K562 (cell line): Measurements from ENCODE around the gene PLA1A. TPM values are rescaled to one million over a fixed set of nuclear protein-coding genes. Genes with fewer than 3 reads are reported as not detected.
A peak's percentile ranks its signal among the peaks of the same experiment; 100 is the strongest.

Experiments
- ATAC-seq: fragments of 200-7000 bp; cut with Tn5 transposase; 3 replicates; pipeline ENCODE4 v1.9.1; 2020; ENCODE audit warnings: moderate library complexity
- BruUV-seq: library from RNA; stranded (reverse); fragments of 400-500 nt; replicated peaks from 2 replicates; lab custom pipeline; 2021; lab: Mats Ljungman, UMichigan
- CTCF ChIA-PET: fragments of 300-600 bp; formaldehyde crosslinking; extraction: SDS; loops from one replicate; lab custom pipeline; 2021; ENCODE audit warnings: low intra/inter-chr PET ratio; lab: Yijun Ruan, JAX
- POLR2A ChIA-PET: fragments of 300-600, 350-650 bp; sonication (Branson Sonifier 250); formaldehyde crosslinking; extraction: SDS; loops from one replicate; lab custom pipeline; 2021; ENCODE audit warnings: antibody characterized with exemption, inconsistent platforms; lab: Yijun Ruan, JAX
- DNase-seq, 4 experiments: peaks; one replicate each; pipeline versions ENCODE4 v3.0.0 to v3.0.0-alpha.2; 2011 to 2018; ENCODE audit warnings: low spot score in 3 of 4, mixed read lengths in 3 of 4; ENCODE audit errors: extremely low read depth in 1 of 4
- FAIRE-seq: peaks from 2 replicates; lab custom pipeline; 2011; peaks lifted over from hg19 to GRCh38; lab: Jason Lieb, UNC
- H2AFZ ChIP-seq: 2 replicates; pipeline ENCODE4 v1.6.0; 2011; ENCODE audit warnings: low read depth, low read length, control low read depth, inconsistent platforms
- H3K27ac ChIP-seq: fragments of 200-600 bp; 3 replicates; pipeline ENCODE4 v1.8.0; 2011; ENCODE audit warnings: low read depth, mild to moderate bottlenecking, control low read depth, inconsistent platforms, low read length, moderate library complexity, mixed read lengths; ENCODE audit errors: extremely low read depth
- H3K27me3 ChIP-seq, 2 experiments: fragments of 300-600 bp in 1 of 2; 2 replicates in 1 of 2; 3 replicates in 1 of 2; pipeline versions ENCODE4 v1.6.0 to v1.8.0; 2011; ENCODE audit warnings: inconsistent platforms in 2 of 2, low read length in 2 of 2, mild to moderate bottlenecking in 1 of 2, mixed read lengths in 1 of 2, moderate library complexity in 1 of 2; ENCODE audit not compliant: control insufficient read depth in 2 of 2, insufficient read depth in 2 of 2
- H3K36me3 ChIP-seq: fragments of 300-600 bp; 3 replicates; pipeline ENCODE4 v1.8.0; 2011; ENCODE audit warnings: mild to moderate bottlenecking, low read length, inconsistent platforms; ENCODE audit not compliant: control insufficient read depth, insufficient read depth
- H3K4me1 ChIP-seq, 2 experiments: fragments of 200-600 bp in 1 of 2; replicated peaks in 1 of 2; 2 replicates in 1 of 2; 3 replicates in 1 of 2; pipeline versions ENCODE4 v1.5.1 to v1.8.0; 2011; ENCODE audit warnings: inconsistent platforms in 2 of 2, low read length in 2 of 2, mild to moderate bottlenecking in 1 of 2, mixed read lengths in 1 of 2, moderate library complexity in 1 of 2; ENCODE audit not compliant: control insufficient read depth in 2 of 2, insufficient read depth in 2 of 2
- H3K4me2 ChIP-seq: 2 replicates; pipeline ENCODE4 v1.6.1; 2011; ENCODE audit warnings: low read length, control low read depth, inconsistent platforms, mixed read lengths; ENCODE audit not compliant: insufficient read depth
- H3K4me3 ChIP-seq: fragments of 200-600 bp; sonication (generic), shearing (Covaris generic); 2 replicates; pipeline ENCODE4 v1.5.1; 2016; ENCODE audit warnings: control low read depth, inconsistent platforms
- H3K79me2 ChIP-seq: fragments of 200-600 bp; 3 replicates; pipeline ENCODE4 v1.8.0; 2011; ENCODE audit warnings: low read length, inconsistent platforms; ENCODE audit not compliant: control insufficient read depth, insufficient read depth
- H3K9ac ChIP-seq, 2 experiments: 2 replicates each; pipeline versions ENCODE4 v1.6.0 to v1.6.1; 2011; ENCODE audit warnings: low read depth in 2 of 2, low read length in 2 of 2, control low read depth in 1 of 2, inconsistent platforms in 1 of 2, mild to moderate bottlenecking in 1 of 2, mixed read lengths in 1 of 2; ENCODE audit not compliant: insufficient read depth in 1 of 2
- H3K9me1 ChIP-seq: one replicate; pipeline ENCODE4 v1.6.0; 2011; ENCODE audit warnings: inconsistent platforms, mild to moderate bottlenecking, low read length, moderate library complexity; ENCODE audit not compliant: control insufficient read depth, insufficient read depth
- H3K9me3 ChIP-seq: replicated peaks from 2 replicates; pipeline ENCODE4 v1.5.1; 2011; ENCODE audit warnings: low read depth, low read length, inconsistent platforms; ENCODE audit not compliant: control insufficient read depth, insufficient read depth
- H4K20me1 ChIP-seq: replicated peaks from 2 replicates; pipeline ENCODE4 v1.6.1; 2011; ENCODE audit warnings: low read length, inconsistent platforms, mixed read lengths; ENCODE audit not compliant: control insufficient read depth, insufficient read depth
- CXXC5 ChIP-seq: fragments of 250-450 bp; sonication (Bioruptor Pico); IDR thresholded peaks from 2 replicates; pipeline ENCODE4 v1.8.0; 2022; ENCODE audit warnings: inconsistent platforms, mild to moderate bottlenecking, moderate library complexity
- ELK3 ChIP-seq: fragments of 450-650 bp; formaldehyde crosslinking; IDR thresholded peaks from 2 replicates; pipeline ENCODE4 v1.4.0; 2020; ENCODE audit warnings: mild to moderate bottlenecking
- HIVEP1 ChIP-seq: fragments of 250-450 bp; sonication (Bioruptor Pico); IDR thresholded peaks from 2 replicates; pipeline ENCODE4 v1.4.0; 2020; ENCODE audit warnings: mild to moderate bottlenecking
- HNRNPL ChIP-seq: fragments of 200-400 bp; formaldehyde crosslinking; IDR thresholded peaks from 2 replicates; pipeline ENCODE4 v1.6.1; 2017; ENCODE audit warnings: low read depth, mild to moderate bottlenecking, low read length
- JUND ChIP-seq, 2 experiments: IDR thresholded peaks; 2 replicates in 1 of 2; 3 replicates in 1 of 2; pipeline ENCODE4 v1.6.1; 2011; ENCODE audit warnings: borderline replicate concordance in 2 of 2, low read depth in 2 of 2, low read length in 2 of 2, improper control_type of control experiment in 1 of 2, missing biosample characterization in 1 of 2, missing genetic modification characterization in 1 of 2, missing genetic modification reagents in 1 of 2
- MED1 ChIP-seq: sonication (generic); formaldehyde crosslinking; IDR thresholded peaks from 2 replicates; pipeline ENCODE4 v1.8.1; 2023; ENCODE audit warnings: missing genetic modification reagents, borderline replicate concordance
- MTA3 ChIP-seq: fragments of 450-650 bp; formaldehyde crosslinking; IDR thresholded peaks from 2 replicates; pipeline ENCODE4 v1.6.1; 2017; ENCODE audit warnings: mild to moderate bottlenecking, borderline replicate concordance
- RBM25 ChIP-seq: fragments of 200-400 bp; formaldehyde crosslinking; IDR thresholded peaks from 2 replicates; pipeline ENCODE4 v1.6.1; 2018; ENCODE audit warnings: low read length, low read depth, moderate library complexity; ENCODE audit not compliant: severe bottlenecking
- SMAD3 ChIP-seq: fragments of 450-650 bp; formaldehyde crosslinking; conservative IDR thresholded peaks from 2 replicates; pipeline ENCODE4 v1.4.0; 2020; ENCODE audit warnings: mild to moderate bottlenecking
- SRSF1 ChIP-seq: fragments of 200-400 bp; formaldehyde crosslinking; IDR thresholded peaks from 2 replicates; pipeline ENCODE4 v1.6.1; 2017; ENCODE audit warnings: mild to moderate bottlenecking, low read depth, low read length, moderate library complexity
- USF1 ChIP-seq: sonication (generic); formaldehyde crosslinking; IDR thresholded peaks from 2 replicates; pipeline ENCODE4 v1.9.0; 2022; ENCODE audit warnings: mild to moderate bottlenecking, missing genetic modification reagents
- ZEB2 ChIP-seq: fragments of 450-650 bp; IDR thresholded peaks from 2 replicates; pipeline ENCODE4 v1.6.1; 2016
- ZNF764 ChIP-seq: fragments of 250-450 bp; sonication (Bioruptor Pico); IDR thresholded peaks from 2 replicates; pipeline ENCODE4 v1.4.0; 2020; ENCODE audit warnings: low read depth, mild to moderate bottlenecking, moderate library complexity
- WGBS: fragments of 100-300 bp; shearing (Covaris generic); methylation state at CpG from one replicate; pipeline ENCODE4 v1.1.6; 2016; ENCODE audit warnings: low coverage, mixed read lengths; ENCODE audit not compliant: insufficient coverage; ENCODE audit errors: missing lambda C conversion rate; 5-methylcytosine and 5-hydroxymethylcytosine counted together
- in situ Hi-C: fragments of 300-500 bp; cut with MboI; formaldehyde crosslinking; loops from 4 replicates; pipeline ENCODE4 v1.15.0; 2018; ENCODE audit warnings: inconsistent platforms, mixed read lengths
- intact Hi-C: fragments of 100-400 bp; cut with micrococcal nuclease; formaldehyde crosslinking; loops from 2 replicates; pipeline ENCODE4 v1.14.2; 2022
- polyA plus RNA-seq, 8 experiments: library from polyadenylated mRNA; depleted of rRNA in 4 of 8; stranded (reverse) in 5 of 8; unstranded in 3 of 8; fragments of >200 nt; fragmentation: Nextera tagmentation in 2 of 8; fragmentation: Illumina TruSeq in 1 of 8; extraction: Ambion mirVana in 2 of 8; extraction: Trizol in 1 of 8; gene quantifications; 2 replicates each; pipeline versions ENCODE4 v1.2.1 to v1.2.3, GENCODE V29; 2011 to 2014; ENCODE audit warnings: inconsistent platforms in 1 of 8, missing spikeins in 1 of 8
- total RNA-seq, 7 experiments: library from RNA; depleted of rRNA in 6 of 7; stranded (reverse); fragments of >200 nt in 6 of 7; fragmentation: Illumina TruSeq in 2 of 7; extraction: Trizol in 2 of 7; gene quantifications; 2 replicates each; pipeline versions ENCODE4 v1.2.1 to v1.2.3, GENCODE V29; 2011 to 2021; ENCODE audit warnings: low replicate concordance in 1 of 7

PLA1A gene
- total and polyA plus RNA-seq, 9 of the 15 experiments (the other 6 are each of a cell fraction or from before 2014, with no cell fraction given): not detected

GRCh38 chr3:119664850-119665379, 67.2 kb downstream of the PLA1A start:
- in situ Hi-C loops: no loop called here
- Histone ChIP-seq H3K9me1 (no peaks in the 10 kb centered on the region), H3K4me3 (no peak overlapping the region), H3K9ac (no peak overlapping the region), H3K4me2 (no peak overlapping the region), H3K79me2 (no peaks in the 10 kb centered on the region), H3K27me3 (no peaks in the 10 kb centered on the region), H3K4me1 (peaks cover 0 to 11% of the 10 kb centered on the region in 2 experiments; a peak in 3 of 5 replicates), H4K20me1 (no peaks in the 10 kb centered on the region), H2AFZ (peak overlapping the region; percentile 87), H3K27ac (peak overlapping the region; percentile 44; the same call in 1 of the 3 replicates), H3K9me3 (no peaks in the 10 kb centered on the region), H3K36me3 (peaks cover 6% of the 10 kb centered on the region; the same call in 2 of the 3 replicates)
- WGBS: 9% methylated on average over 4 of the region's 4 CpGs
- DNase-seq (peak in 1 of 4 experiments; percentile 42), ATAC-seq (peak; percentile 78), FAIRE-seq (no peak)
- intact Hi-C loops: no loop called here
- BruUV-seq: no TSS peak
- POLR2A ChIA-PET: interaction anchor here (0.7 kb wide), 1 partner anchor 11 kb away, joined by 3 read pairs; no protein-coding TSS in a partner anchor
- CTCF ChIA-PET: no interaction called here
- TF ChIP-seq HNRNPL: no peak
- TF ChIP-seq HIVEP1 (CRISPR knock-in tag): no peak
- no peak for TF ChIP-seq MED1 (CRISPR knock-in tag)
- TF ChIP-seq ZNF764 (CRISPR knock-in tag): no peak
- TF ChIP-seq SMAD3 (CRISPR knock-in tag): no peak
- peak; percentile 33; the same call in 1 of the 2 replicates for TF ChIP-seq CXXC5
- TF ChIP-seq ZEB2: peak; percentile 44; the same call in 1 of the 2 replicates
- no peak for TF ChIP-seq RBM25
- no peak for TF ChIP-seq USF1 (CRISPR knock-in tag)
- TF ChIP-seq ELK3: no peak
- no peak for TF ChIP-seq SRSF1
- TF ChIP-seq JUND (IDR thresholded peaks at IDR 0.05; ENCODE audit: borderline replicate concordance, low read depth, low read length): peak; percentile 48
- TF ChIP-seq JUND (tag; IDR thresholded peaks at IDR 0.05; ENCODE audit: borderline replicate concordance, low read depth, low read length): peak; percentile 62; the same call in 2 of the 3 replicates
- no peak; the same call in 1 of the 2 replicates for TF ChIP-seq MTA3
